Activated naive CD4-positive, alpha-beta T cell treated with anti-CD3 and anti-CD28 coated beads, Interleukin-2, amount 50 U/mL, for 16 hours (primary cell): ENCODE data around the gene RUNX2.
A peak's percentile ranks its signal among the peaks of the same experiment; 100 is the strongest.
"Not testable (repeated sequence)": the region's sequence is repeated elsewhere in the genome, so short reads cannot be mapped to it uniquely, and the experiment has no call there.

ENCODE experiments used
- DNase-seq: peaks from one replicate; pipeline ENCODE4 v3.0.0-alpha.2; 2020

Gene RUNX2

GRCh38 chr6:45657226-45657625, 329.1 kb downstream of the RUNX2 start:
- DNase-seq: no peak

- DNase-seq: no peak
Observed at GRCh38 chr6:45658400-45658799, 330.3 kb downstream of the RUNX2 start.

GRCh38 chr6:45658958-45659357, 330.8 kb downstream of the RUNX2 start:
- no peak for DNase-seq

GRCh38 chr6:45661661-45662060, 333.5 kb downstream of the RUNX2 start:
- DNase-seq: no peak

- peak; percentile 54 for DNase-seq
Observed at GRCh38 chr6:45663251-45664221, 335.4 kb downstream of the RUNX2 start.

GRCh38 chr6:45664707-45665106, 336.6 kb downstream of the RUNX2 start:
- DNase-seq: no peak

- no peak for DNase-seq
Observed at GRCh38 chr6:45665859-45666258, 337.7 kb downstream of the RUNX2 start.

GRCh38 chr6:45666846-45667245, 338.7 kb downstream of the RUNX2 start:
- DNase-seq: no peak

- no peak for DNase-seq
Observed at GRCh38 chr6:45667300-45667699, 339.2 kb downstream of the RUNX2 start.

GRCh38 chr6:45667766-45668165, 339.6 kb downstream of the RUNX2 start:
- DNase-seq: no peak

- no peak for DNase-seq
Observed at GRCh38 chr6:45668705-45669104, 340.6 kb downstream of the RUNX2 start.

GRCh38 chr6:45673167-45673566, 345.0 kb downstream of the RUNX2 start:
- DNase-seq: not testable (repeated sequence)

GRCh38 chr6:45675166-45675565, 347.0 kb downstream of the RUNX2 start:
- not testable (repeated sequence) for DNase-seq

GRCh38 chr6:45675634-45676033, 347.5 kb downstream of the RUNX2 start:
- DNase-seq: no peak

GRCh38 chr6:45676380-45676779, 348.2 kb downstream of the RUNX2 start:
- DNase-seq: no peak

- no peak for DNase-seq
Observed at GRCh38 chr6:45677381-45678284, 349.5 kb downstream of the RUNX2 start.

- DNase-seq: no peak
Observed at GRCh38 chr6:45678285-45678607, 350.1 kb downstream of the RUNX2 start.

GRCh38 chr6:45679163-45679562, 351.0 kb downstream of the RUNX2 start:
- DNase-seq: no peak

GRCh38 chr6:45679631-45680030, 351.5 kb downstream of the RUNX2 start:
- no peak for DNase-seq

- DNase-seq: no peak
Observed at GRCh38 chr6:45681860-45682511, 353.9 kb downstream of the RUNX2 start.

- no peak for DNase-seq
Observed at GRCh38 chr6:45684476-45684875, 356.3 kb downstream of the RUNX2 start.

GRCh38 chr6:45685076-45685475, 356.9 kb downstream of the RUNX2 start:
- DNase-seq: no peak
